NCI-H748 (cell line): Measurements from ENCODE around the gene ADGRG1.

Experiments used
- DNase-seq: peaks from one replicate; lab custom pipeline; 2025; ENCODE audit not compliant: unreplicated experiment; lab: John Stamatoyannopoulos, UW

ADGRG1 gene

DNA sequence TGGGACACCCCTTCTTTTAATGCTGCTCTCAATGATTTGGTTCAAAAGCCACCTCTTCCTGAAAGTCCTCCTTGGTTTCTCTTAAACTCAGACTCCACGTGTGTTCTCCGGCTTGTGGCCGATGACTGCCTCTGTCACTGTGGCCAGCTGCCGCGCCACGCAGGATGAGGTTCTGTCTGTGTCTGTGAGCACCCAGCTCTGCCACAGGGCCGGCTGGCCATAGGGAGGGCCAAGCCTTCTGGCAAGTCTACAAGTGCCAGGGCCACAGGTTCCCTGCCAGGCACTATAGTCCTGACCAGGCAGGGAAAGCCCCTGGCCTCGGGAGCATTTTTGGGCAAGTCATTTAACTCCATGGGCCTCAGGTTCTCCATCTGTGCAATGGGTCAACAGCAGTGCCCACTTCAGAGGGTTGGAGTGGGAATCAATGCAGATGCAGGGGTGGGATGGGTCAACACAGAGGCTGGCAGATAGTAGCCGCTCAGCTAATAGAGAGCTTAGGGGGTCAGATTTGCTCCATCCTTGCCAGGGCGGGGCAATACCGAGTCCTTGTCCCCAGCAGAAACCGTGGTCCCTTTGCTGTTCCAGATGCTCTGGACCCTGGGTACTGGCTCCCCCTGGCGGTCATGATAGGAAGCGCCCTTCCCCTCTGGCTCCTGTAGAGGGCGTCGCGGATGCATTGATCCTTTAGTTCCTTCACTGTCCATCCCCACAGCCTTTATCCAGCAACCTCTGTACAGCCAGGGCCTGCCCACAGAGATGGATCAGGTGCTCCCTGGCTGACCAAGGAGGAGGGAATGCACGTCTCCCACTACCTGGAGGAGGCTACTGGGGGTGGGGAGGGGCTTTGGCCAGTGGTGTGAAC is 20.4 kb downstream of the ADGRG1 start:
- DNase-seq, result peak; percentile 64

DNA sequence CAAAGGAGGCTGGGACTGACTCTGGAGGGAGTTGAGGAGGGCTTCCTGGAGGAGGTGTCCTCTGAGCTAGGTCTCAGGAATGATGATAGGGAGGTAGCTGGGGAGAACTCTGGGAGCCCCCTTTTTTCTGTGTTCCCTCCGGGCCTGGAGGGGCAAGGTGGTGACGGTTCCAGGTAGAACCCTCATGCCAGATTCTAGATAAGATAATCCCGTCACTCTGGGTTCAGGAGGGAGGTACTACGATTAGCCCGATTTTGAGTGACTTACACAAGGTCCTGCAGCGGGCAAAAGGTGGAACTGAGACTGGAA is 21.0 kb downstream of the ADGRG1 start:
- DNase-seq, result no peak

DNA sequence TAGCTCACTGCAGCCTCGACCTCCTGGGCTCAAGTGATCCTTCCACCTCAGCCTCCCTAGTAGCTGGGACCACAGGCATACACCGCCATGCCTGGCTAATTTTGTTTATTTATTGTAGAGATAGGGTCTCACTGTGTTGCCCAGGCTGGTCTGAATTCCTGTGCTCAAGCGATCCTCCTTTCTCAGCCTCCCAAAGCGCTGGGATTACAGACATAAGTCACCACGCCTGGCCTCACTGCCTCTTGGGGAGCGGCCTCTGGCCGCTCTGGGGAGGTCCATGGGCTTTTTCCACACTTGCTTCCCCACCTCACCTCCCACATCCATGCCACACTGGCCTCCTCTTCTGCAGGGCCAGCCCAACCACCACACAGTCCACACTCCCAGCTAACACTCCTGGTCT is 21.4 kb downstream of the ADGRG1 start:
- no peak for DNase-seq

DNA sequence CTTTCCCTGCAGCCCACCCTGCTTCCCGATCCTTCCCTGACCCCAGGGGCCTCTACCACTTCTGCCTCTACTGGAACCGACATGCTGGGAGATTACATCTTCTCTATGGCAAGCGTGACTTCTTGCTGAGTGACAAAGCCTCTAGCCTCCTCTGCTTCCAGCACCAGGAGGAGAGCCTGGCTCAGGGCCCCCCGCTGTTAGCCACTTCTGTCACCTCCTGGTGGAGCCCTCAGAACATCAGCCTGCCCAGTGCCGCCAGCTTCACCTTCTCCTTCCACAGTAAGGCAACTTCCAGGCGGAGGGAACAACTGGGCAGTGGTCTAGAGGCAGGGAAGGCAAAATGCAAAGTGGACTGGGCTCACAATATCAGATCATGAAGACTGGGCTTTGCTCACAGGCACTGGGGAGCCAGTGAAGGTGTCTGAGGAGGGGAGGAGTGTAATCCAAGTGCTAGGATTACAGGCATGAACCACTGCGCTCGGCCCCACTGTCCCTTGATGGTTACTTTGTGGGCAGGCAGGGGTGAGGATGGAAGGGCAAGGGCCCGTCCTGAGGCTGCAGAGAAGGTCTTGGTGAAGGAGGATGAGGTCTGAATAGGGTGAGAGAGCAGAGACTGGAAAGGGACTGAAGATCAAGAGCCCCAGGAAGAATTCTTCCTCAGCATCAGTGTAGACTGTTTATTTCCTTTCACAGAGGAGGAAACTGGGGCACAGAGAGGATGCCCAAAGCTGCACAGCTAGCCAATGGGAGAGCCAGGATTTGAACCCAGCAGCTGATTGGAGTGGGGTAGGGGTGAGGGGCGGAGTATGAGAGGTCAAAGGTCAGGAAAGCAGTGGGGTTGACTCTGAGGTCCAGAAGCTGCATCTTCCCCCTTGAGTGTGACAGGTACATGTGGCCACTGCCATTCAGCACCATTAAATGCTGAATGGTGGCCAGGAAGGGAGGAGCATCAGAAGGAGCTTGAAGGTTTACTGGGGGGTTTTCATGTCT is 23.2 kb downstream of the ADGRG1 start:
- DNase-seq, result no peak

DNA sequence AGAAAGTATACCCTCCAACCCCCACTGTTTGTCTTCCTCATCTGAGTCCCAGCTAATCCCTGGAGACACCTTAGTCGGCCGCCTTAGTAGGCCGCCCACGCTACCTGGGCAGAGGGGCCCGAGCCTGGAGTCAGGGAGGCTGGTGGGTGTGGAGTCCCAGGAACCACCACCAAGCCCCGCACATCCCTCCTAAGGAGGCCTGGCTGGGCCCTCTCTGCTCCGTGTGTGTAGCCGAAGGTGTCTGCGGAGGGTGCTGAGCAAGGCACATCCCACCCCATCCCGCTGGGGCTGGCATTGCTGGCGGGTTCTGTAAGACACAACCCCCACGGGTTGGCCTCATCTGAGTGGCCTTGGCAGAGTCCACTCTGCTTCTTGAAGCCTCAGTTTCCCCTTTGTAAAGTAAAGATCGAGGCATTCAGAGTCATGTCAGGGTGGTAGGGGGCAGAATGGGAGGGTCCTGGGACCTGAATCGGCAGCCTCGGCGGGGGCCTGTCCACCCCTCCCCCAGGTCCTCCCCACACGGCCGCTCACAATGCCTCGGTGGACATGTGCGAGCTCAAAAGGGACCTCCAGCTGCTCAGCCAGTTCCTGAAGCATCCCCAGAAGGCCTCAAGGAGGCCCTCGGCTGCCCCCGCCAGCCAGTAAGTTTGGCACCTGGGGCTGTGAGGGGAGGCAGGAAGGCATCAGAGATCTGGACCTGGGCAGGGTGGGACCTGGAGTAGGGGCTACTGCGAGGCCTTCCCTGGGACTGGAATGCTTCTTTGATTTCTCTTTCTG is 24.5 kb downstream of the ADGRG1 start:
- no peak for DNase-seq

DNA sequence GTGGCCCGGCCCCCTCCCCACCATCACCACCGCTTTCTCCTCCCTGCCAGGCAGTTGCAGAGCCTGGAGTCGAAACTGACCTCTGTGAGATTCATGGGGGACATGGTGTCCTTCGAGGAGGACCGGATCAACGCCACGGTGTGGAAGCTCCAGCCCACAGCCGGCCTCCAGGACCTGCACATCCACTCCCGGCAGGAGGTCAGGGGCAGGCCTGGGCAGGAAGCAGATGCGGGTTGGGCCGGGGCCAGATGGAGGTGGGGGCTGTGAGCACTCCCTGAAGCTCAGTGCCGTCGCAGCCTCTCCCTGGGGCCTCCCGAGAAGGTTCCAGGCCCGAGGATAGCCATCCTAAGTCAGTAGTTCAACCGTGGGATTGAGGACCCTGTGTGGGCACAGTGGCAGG is 25.5 kb downstream of the ADGRG1 start:
- DNase-seq, result no peak

DNA sequence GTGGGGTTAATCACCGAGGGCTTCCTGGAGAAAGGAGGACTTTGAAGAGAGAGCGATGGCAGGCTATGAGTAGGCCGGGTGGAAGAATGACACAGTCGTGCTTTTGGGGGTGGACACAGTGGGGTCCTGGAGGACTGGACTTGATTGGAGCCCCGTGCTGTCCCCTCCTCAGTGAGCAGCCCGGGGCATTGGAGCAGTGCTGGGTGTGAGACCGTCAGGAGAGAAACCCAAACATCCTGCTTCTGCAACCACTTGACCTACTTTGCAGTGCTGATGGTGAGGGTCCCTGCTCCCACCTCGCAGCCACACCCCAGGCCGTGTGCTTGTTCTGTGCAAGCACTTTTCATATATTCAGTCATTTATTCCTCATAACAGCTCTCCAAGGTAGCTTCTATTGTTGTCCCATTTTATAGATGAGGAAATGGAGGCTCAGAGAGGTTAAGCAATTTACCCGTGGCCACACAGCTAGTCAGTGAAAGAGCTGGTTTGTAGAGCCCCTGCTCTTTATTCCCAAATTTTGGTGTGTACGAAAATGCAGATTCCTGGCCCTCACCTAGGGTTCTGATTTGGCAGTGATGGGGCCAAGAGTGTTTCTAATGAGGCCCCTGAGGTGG is 28.0 kb downstream of the ADGRG1 start:
- no peak for DNase-seq

DNA sequence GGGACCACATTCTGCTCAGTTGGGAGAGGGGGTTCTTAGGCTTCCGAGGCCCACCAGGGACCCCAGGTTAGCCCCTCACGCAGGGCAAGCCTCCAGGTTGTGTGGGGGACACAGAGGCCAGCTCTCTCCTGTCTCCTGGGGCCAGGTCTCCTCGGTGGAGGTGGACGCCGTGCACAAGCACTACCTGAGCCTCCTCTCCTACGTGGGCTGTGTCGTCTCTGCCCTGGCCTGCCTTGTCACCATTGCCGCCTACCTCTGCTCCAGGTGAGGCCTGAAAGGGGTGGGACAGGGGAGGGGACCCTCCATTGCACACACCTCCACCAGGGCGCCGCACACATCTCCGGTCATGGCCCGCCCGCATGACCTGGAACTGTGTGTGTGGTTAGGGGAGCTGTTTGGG is 28.8 kb downstream of the ADGRG1 start:
- DNase-seq, result no peak

DNA sequence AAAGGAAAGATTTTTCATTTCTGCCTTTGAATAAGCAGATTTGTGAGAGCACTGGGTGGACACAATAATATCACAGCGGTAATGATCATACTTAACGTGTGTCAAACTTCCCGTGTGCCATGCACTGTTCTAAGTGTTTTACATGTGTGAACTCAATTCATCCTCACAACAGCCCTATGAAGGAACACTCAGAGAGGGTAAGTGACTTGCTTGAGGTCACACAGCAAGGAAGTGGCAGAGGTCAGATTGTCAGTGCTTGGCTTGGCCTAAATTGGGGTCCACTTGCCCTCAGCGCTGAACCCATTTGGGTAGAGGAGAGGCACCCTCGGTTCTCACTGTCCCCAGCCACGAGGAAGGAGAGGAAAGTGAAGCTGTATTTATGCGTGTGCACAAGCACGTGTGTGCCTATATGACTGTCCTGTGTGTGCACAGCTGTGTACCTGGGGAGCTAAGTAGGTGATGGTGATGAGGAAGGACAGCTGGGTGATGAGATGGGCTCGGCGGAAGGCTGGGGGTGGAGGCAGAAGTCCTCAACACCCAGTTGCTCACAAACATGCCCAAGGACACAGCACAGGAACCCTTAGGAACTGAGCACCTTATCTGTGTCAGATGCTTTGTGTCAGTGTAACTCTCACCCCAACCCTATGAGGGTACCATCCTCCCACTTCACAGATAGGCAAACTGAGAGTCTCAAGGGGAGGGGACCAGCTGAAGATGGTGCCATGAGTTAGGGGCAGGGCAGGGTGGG is 29.9 kb downstream of the ADGRG1 start:
- no peak for DNase-seq

DNA sequence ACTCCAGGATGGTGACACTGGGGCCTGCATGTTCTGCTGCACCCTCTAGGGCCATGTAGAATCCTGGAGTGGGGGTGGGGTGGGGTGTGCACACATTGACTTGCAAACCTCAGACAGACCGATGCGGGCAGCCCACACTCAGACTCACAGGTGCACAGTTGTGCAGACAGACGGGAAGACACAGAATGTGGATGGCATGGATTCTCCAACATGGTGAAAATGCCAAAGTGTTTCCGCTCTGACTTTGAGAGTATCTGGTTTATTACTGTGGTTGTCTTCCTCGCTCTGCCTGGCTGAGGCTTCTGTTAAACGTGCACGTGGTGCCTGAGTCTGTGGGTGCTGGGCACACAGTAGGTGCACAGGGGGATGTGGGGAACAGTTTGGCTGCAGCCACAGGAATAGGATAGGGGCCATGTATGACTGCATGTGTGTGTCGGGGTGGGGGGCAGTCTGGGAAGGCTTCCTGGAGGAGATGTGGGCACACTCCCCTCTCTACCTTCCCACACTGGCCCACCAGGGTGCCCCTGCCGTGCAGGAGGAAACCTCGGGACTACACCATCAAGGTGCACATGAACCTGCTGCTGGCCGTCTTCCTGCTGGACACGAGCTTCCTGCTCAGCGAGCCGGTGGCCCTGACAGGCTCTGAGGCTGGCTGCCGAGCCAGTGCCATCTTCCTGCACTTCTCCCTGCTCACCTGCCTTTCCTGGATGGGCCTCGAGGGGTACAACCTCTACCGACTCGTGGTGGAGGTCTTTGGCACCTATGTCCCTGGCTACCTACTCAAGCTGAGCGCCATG is 30.6 kb downstream of the ADGRG1 start:
- DNase-seq, result no peak

DNA sequence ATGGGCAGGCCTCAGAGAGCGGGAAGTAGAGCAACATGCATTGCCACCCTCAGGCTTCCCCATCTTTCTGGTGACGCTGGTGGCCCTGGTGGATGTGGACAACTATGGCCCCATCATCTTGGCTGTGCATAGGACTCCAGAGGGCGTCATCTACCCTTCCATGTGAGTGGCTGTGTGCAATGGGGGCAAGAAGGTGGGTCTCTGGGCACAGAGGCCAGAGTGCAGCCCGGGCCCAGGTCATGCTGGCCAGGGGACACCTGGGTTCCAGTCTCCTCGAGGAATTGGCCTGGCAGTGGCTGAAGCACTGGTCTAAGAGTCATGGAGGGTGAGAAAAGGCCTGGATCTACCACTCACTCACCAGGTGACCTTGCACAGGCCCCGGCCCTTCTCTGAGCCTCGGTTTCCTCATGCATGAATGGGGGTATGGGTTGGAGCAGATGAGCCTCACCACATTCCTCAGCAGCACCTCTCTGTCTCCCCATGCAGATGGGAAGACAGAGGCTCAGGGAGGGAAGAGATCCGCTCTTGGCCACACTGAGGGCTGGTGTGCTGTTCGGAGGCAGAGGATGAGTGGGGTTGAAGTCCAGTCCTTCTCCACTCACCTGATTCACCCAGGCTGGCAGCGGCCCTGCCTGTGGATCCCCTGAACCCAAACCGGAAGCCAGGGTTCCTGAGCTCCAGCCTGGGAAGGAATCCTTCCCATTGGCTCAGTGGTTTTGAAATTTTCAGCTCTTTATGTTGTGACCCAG is 32.5 kb downstream of the ADGRG1 start:
- DNase-seq, result no peak

DNA sequence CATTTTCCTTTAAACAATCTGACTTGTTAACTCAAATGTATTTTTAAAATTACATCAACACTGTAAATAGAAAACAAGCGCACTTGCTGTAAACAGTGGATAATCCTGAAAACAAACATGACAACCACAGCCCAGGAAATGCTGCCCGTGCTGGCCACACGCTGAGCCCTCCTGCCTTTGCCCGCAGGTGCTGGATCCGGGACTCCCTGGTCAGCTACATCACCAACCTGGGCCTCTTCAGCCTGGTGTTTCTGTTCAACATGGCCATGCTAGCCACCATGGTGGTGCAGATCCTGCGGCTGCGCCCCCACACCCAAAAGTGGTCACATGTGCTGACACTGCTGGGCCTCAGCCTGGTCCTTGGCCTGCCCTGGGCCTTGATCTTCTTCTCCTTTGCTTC is 33.1 kb downstream of the ADGRG1 start:
- DNase-seq, result no peak

DNA sequence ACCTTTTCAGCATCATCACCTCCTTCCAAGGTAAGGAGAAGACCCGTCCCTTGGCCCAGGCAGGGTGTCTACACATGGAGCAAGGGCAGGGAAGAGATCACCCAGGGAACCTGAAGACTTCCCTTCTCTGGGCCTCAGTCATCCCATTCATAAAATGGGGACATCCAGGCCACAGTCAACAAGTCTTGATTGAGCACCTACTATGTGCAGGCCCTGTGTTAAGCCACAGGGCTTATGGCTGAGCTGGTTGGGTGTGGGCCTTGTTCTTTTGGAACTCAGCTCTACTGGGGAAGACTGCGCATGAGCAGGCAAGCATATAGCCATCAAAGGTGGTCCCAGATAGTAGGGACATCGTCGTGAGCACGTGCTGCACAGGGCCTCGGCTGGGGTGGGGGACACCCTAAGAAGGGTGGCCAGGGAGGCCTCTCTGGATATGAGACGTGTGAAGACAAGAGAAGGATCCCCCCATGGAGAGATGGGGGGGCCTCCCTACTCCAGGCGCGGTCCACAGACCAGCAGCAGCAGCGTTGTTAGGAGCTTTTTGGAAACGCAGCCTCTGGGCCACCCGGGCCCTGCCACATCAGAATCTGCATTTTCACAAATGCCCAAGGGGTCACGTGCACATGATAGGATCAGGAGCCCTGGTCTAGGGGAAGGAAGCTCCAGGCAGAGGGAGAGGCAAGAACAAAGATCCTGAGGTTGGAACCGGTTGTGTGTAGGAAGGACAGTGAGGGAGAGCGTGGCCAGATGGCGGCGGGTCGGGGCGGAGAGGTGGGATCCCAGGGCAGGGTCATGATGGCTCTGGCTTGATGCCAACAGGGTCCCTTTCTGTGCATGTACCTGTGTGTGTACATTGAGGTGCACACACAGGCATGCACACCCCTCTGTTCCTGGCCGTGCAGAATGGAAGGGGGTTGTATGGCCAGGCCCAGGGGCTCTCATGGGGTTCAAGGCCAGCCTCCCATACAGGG is 33.8 kb downstream of the ADGRG1 start:
- DNase-seq, result no peak

DNA sequence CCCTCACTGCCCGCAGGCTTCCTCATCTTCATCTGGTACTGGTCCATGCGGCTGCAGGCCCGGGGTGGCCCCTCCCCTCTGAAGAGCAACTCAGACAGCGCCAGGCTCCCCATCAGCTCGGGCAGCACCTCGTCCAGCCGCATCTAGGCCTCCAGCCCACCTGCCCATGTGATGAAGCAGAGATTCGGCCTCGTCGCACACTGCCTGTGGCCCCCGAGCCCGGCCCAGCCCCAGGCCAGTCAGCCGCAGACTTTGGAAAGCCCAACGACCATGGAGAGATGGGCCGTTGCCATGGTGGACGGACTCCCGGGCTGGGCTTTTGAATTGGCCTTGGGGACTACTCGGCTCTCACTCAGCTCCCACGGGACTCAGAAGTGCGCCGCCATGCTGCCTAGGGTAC is 35.0 kb downstream of the ADGRG1 start:
- no peak for DNase-seq

DNA sequence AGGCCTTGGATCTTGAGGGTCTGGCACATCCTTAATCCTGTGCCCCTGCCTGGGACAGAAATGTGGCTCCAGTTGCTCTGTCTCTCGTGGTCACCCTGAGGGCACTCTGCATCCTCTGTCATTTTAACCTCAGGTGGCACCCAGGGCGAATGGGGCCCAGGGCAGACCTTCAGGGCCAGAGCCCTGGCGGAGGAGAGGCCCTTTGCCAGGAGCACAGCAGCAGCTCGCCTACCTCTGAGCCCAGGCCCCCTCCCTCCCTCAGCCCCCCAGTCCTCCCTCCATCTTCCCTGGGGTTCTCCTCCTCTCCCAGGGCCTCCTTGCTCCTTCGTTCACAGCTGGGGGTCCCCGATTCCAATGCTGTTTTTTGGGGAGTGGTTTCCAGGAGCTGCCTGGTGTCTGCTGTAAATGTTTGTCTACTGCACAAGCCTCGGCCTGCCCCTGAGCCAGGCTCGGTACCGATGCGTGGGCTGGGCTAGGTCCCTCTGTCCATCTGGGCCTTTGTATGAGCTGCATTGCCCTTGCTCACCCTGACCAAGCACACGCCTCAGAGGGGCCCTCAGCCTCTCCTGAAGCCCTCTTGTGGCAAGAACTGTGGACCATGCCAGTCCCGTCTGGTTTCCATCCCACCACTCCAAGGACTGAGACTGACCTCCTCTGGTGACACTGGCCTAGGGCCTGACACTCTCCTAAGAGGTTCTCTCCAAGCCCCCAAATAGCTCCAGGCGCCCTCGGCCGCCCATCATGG is 35.7 kb downstream of the ADGRG1 start:
- no peak for DNase-seq

DNA sequence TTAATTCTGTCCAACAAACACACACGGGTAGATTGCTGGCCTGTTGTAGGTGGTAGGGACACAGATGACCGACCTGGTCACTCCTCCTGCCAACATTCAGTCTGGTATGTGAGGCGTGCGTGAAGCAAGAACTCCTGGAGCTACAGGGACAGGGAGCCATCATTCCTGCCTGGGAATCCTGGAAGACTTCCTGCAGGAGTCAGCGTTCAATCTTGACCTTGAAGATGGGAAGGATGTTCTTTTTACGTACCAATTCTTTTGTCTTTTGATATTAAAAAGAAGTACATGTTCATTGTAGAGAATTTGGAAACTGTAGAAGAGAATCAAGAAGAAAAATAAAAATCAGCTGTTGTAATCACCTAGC is 36.2 kb downstream of the ADGRG1 start:
- DNase-seq, result no peak

DNA sequence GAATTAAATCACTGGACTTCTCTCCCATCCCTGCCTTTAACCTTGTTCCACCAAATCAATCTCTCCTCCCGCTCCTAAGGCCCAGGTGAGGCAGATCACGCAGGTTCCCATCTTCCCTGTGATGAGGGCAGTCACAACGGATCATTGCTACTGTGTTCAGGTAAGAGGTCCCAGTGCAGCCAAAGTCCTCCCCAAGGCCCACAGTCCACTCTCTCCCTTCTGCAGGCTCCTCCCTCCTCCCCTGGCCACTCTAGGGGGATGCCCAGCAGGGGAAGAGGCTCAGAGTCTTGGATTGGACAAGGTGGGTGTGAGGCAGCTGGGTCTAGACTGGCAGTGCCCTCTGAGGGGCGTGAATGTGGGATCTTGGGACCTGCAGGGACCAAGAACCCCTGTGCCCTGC is 37.1 kb downstream of the ADGRG1 start:
- DNase-seq, result no peak
